ENCODE data around the gene PBX4.
"Not testable (repeated sequence)": the region's sequence is repeated elsewhere in the genome, so short reads cannot be mapped to it uniquely, and the experiment has no call there.

DNA sequence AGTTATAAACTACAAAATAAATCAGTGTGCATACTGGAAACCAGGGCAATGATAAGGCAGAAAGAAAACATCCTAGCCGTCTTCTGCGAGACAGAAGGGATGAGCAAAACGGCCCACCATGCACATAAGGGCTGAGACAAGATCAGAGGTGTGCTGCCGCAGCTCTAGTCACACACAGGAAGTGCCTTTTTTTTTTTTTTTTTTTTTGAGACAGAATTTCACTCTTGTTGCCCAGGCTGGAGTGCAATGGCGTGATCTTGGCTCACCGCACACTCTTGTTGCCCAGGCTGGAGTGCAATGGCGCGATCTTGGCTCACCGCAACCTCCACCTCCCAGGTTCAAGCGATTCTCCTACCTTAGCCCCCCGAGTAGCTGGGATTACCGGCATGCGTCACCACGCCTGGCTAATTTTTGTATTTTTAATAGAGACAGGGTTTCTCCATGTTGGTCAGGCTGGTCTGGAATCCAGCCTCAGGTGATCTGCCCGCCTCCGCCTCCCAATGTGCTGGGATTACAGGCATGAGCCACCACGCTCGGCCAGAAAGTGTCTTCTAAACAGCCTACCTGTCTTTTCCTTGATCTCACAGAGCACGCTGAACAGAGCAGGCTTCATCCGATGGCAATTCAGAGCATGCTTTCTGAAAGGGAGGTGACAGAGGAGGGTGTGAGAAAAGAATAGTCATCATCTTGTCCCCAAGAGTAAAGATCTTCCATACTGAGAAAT, 19.6 kb downstream of the PBX4 start:
- TF ChIP-seq, protein P1, sequence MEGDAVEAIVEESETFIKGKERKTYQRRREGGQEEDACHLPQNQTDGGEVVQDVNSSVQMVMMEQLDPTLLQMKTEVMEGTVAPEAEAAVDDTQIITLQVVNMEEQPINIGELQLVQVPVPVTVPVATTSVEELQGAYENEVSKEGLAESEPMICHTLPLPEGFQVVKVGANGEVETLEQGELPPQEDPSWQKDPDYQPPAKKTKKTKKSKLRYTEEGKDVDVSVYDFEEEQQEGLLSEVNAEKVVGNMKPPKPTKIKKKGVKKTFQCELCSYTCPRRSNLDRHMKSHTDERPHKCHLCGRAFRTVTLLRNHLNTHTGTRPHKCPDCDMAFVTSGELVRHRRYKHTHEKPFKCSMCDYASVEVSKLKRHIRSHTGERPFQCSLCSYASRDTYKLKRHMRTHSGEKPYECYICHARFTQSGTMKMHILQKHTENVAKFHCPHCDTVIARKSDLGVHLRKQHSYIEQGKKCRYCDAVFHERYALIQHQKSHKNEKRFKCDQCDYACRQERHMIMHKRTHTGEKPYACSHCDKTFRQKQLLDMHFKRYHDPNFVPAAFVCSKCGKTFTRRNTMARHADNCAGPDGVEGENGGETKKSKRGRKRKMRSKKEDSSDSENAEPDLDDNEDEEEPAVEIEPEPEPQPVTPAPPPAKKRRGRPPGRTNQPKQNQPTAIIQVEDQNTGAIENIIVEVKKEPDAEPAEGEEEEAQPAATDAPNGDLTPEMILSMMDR (IDR thresholded peaks at IDR 0.05), result not testable (repeated sequence)
- TF ChIP-seq, protein P2, sequence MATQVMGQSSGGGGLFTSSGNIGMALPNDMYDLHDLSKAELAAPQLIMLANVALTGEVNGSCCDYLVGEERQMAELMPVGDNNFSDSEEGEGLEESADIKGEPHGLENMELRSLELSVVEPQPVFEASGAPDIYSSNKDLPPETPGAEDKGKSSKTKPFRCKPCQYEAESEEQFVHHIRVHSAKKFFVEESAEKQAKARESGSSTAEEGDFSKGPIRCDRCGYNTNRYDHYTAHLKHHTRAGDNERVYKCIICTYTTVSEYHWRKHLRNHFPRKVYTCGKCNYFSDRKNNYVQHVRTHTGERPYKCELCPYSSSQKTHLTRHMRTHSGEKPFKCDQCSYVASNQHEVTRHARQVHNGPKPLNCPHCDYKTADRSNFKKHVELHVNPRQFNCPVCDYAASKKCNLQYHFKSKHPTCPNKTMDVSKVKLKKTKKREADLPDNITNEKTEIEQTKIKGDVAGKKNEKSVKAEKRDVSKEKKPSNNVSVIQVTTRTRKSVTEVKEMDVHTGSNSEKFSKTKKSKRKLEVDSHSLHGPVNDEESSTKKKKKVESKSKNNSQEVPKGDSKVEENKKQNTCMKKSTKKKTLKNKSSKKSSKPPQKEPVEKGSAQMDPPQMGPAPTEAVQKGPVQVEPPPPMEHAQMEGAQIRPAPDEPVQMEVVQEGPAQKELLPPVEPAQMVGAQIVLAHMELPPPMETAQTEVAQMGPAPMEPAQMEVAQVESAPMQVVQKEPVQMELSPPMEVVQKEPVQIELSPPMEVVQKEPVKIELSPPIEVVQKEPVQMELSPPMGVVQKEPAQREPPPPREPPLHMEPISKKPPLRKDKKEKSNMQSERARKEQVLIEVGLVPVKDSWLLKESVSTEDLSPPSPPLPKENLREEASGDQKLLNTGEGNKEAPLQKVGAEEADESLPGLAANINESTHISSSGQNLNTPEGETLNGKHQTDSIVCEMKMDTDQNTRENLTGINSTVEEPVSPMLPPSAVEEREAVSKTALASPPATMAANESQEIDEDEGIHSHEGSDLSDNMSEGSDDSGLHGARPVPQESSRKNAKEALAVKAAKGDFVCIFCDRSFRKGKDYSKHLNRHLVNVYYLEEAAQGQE (IDR thresholded peaks at IDR 0.05; ENCODE audit: insufficient read depth in 1 of 2, low read depth in 2 of 2, low read length in 1 of 2), result not testable (repeated sequence)
- not testable (repeated sequence) for TF ChIP-seq SIN3A (IDR thresholded peaks at IDR 0.05; ENCODE audit: borderline replicate concordance, insufficient read depth, low read depth, low read length); POLR2AphosphoS5 (IDR thresholded peaks at IDR 0.05; ENCODE audit: low read depth, low read length)

Data from Panc1 (cell line).